ENCODE results near the gene ATP8A2.

The ATP8A2 gene

GRCh38 chr13:25906191-25906661, 534.5 kb downstream of the ATP8A2 start:
- TF ChIP-seq, protein P1, sequence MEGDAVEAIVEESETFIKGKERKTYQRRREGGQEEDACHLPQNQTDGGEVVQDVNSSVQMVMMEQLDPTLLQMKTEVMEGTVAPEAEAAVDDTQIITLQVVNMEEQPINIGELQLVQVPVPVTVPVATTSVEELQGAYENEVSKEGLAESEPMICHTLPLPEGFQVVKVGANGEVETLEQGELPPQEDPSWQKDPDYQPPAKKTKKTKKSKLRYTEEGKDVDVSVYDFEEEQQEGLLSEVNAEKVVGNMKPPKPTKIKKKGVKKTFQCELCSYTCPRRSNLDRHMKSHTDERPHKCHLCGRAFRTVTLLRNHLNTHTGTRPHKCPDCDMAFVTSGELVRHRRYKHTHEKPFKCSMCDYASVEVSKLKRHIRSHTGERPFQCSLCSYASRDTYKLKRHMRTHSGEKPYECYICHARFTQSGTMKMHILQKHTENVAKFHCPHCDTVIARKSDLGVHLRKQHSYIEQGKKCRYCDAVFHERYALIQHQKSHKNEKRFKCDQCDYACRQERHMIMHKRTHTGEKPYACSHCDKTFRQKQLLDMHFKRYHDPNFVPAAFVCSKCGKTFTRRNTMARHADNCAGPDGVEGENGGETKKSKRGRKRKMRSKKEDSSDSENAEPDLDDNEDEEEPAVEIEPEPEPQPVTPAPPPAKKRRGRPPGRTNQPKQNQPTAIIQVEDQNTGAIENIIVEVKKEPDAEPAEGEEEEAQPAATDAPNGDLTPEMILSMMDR (IDR thresholded peaks at IDR 0.05) = no peak
- H3K4me3 ChIP-seq = no peak overlapping the region
- DNase-seq (ENCODE audit: low spot score) = no peak
- no peak overlapping the region for H3K27ac ChIP-seq

DNA sequence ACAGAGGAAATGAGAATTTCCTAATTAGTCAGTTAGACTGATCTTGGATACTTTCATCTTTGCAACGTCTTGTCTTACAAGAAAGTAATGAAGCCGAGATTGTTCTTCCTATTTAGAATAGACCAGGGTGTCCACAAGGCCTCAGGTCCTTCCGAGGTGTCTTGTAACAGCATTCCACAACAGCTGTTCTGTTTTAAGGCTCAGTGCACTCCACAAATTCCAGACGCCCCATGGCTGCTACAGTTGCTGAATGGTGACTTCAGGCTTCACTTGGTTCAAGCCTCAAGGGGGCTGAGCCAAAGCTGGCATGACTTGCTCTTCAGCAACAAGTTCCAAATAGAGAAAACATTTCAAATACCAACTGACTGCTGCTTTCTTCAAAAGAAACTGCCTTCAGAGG, 536.6 kb downstream of the ATP8A2 start:
- DNase-seq (ENCODE audit: low spot score) = no peak
- no peak overlapping the region for H3K27ac ChIP-seq
- TF ChIP-seq, protein P1 (IDR thresholded peaks at IDR 0.05) = no peak
- H3K4me3 ChIP-seq = no peak overlapping the region

- no peak for DNase-seq (ENCODE audit: low spot score)
- TF ChIP-seq, protein P1 (IDR thresholded peaks at IDR 0.05) = no peak
- Histone ChIP-seq H3K27ac (no peak overlapping the region), H3K4me3 (no peak overlapping the region)
Measured at GRCh38 chr13:25910243-25910642, 538.5 kb downstream of the ATP8A2 start.

- Histone ChIP-seq H3K27ac (no peak overlapping the region), H3K4me3 (no peak overlapping the region)
- no peak for DNase-seq (ENCODE audit: low spot score)
- TF ChIP-seq, protein P1 (IDR thresholded peaks at IDR 0.05) = no peak
Measured at GRCh38 chr13:25910991-25911419, 539.2 kb downstream of the ATP8A2 start.

DNA sequence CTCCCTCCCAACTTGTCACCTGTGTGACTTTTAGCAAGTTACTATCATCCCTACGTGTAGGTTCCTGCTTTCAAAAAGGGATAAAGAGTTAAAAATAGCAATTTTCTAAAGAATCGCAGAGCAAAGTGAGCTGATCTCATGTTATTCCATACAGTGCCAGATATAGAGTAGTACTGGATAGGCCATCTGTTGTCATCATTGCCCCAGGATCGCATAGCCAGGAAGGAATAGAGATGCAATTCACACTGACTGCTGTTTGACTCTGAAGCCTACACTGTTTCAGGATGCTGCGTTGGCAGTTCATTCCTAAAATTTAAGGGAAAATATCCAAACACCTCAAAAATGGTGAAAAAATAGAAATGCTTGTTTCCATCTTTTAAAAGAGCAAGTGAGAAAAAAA, 541.2 kb downstream of the ATP8A2 start:
- no peak for DNase-seq (ENCODE audit: low spot score)
- TF ChIP-seq, protein P1 (IDR thresholded peaks at IDR 0.05) = no peak
- Histone ChIP-seq H3K27ac (no peak overlapping the region), H3K4me3 (no peak overlapping the region)

- Histone ChIP-seq H3K27ac (no peak overlapping the region), H3K4me3 (no peak overlapping the region)
- TF ChIP-seq, protein P1 (IDR thresholded peaks at IDR 0.05) = no peak
- no peak for DNase-seq (ENCODE audit: low spot score)
Measured at GRCh38 chr13:25915840-25916518, 544.2 kb downstream of the ATP8A2 start.

- no peak overlapping the region for H3K4me3 ChIP-seq
- TF ChIP-seq, protein P1 (IDR thresholded peaks at IDR 0.05) = no peak
- DNase-seq (ENCODE audit: low spot score) = no peak
- no peak overlapping the region for H3K27ac ChIP-seq
Measured at GRCh38 chr13:25920277-25920676, 548.5 kb downstream of the ATP8A2 start.

All from coronary artery (tissue), 2 donors.